Ectodermal cell (in vitro differentiated cells): ENCODE results near the gene NFATC1.

Experiments used
- H3K27ac ChIP-seq: 2 replicates; pipeline ENCODE4 v1.7.0; 2013; ENCODE audit warnings: mild to moderate bottlenecking, low read depth, low read length; ENCODE audit not compliant: insufficient read depth, poor library complexity, severe bottlenecking
- H3K27me3 ChIP-seq: 2 replicates; pipeline ENCODE4 v1.7.0; 2013; ENCODE audit warnings: mild to moderate bottlenecking, low read length; ENCODE audit not compliant: insufficient read depth, control insufficient read depth, poor library complexity, severe bottlenecking
- H3K36me3 ChIP-seq: one replicate; pipeline ENCODE4 v1.7.0; 2013; ENCODE audit warnings: low read length; ENCODE audit not compliant: control insufficient read depth, insufficient read depth
- H3K4me1 ChIP-seq: one replicate; pipeline ENCODE4 v1.7.0; 2013; ENCODE audit warnings: low read length; ENCODE audit not compliant: control insufficient read depth, insufficient read depth
- H3K4me3 ChIP-seq: 2 replicates; pipeline ENCODE4 v1.7.0; 2013; ENCODE audit warnings: low read depth, low read length, control low read depth; ENCODE audit not compliant: insufficient read depth
- H3K9me3 ChIP-seq: 2 replicates; pipeline ENCODE4 v1.7.0; 2013; ENCODE audit warnings: mild to moderate bottlenecking, low read length, moderate library complexity; ENCODE audit not compliant: control insufficient read depth
- WGBS, 2 experiments: methylation state at CpG; one replicate each; pipeline ENCODE4 v1.1.7; 2013; ENCODE audit warnings: missing lambda C conversion rate in 2 of 2; 5-methylcytosine and 5-hydroxymethylcytosine counted together

NFATC1 gene

DNA sequence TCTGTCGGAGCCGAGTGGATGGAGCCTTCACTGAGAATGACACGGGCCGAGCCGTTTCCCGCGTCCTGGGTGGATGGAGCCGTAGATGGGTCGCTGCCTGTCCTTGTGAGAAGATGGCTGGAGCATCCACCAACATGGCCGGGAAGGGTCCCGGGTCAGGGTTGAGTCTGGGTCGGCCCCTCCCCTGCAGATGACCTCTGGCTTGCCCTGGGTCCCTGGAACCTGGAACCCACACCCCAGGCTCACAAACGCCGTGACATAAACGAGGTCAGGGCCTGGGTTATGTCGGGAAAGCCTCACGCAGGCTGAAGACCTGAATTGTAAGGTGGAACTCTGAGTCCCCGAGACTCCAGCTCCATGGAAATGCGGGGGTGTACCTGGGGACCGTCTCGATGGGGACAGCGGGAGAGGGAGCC lies 94.9 kb downstream of the NFATC1 start:
- Histone ChIP-seq H3K4me1 (no peaks in the 10 kb centered on the region), H3K27me3 (no peaks in the 10 kb centered on the region), H3K27ac (no peak overlapping the region), H3K36me3 (no peaks in the 10 kb centered on the region), H3K4me3 (no peak overlapping the region), H3K9me3 (no peaks in the 10 kb centered on the region)
- 94 to 95% methylated on average over 22 of the region's 22 CpGs for WGBS, 2 experiments

DNA sequence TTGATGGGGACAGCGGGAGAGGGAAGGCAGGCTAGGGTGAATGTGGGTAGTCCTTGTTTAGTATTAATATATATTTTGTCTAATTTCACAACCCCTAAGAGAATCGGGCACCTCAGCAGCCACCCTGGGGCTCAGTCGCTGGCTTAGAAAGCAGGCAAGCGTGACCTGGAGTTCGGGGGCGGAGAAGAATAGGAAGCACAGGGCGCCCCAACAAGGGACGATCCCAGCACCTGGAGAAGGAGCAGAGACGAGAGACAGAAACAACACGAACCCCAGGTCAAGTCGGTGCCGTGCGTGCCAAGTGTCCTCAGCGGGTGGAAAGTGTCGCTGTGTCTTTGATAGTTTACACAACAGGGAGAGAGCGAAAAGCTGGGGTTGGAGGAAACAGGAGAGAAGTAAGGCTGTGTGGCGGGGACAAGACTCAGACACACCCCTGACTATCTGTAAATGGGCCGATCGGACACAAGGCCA lies 95.4 kb downstream of the NFATC1 start:
- 94 to 96% methylated on average over 19 of the region's 19 CpGs for WGBS, 2 experiments

DNA sequence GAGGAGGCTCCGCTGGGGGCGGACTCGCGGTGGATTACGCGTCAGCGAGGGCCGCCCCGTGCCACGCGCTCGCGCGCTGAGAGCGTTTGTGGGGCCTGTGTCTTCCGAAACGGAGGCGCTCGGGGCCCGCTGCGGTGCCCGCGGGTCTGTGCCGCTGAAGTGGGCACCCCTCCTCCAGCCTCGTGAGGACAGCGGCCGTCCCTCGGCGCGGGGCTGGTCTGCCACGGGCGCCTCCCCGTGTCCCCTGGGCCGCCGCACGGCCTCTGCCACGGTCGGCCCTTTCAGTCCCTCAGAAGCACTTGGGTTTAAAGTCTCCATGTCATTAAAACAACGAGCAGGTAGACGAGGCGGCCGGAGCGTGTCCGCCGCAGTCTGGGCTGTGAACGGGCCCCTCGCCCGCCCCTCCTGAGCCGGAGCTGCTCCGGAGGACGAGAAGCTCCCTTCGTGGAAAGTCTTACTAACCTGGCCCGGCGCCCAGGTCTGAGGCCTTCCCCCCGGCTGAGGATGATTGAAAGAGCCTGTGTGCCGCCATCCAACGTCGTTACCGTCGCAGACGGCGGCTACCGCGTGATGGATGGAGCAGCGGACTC lies 97.6 kb downstream of the NFATC1 start:
- WGBS, 2 experiments: 96 to 97% methylated on average over 65 of the region's 65 CpGs
- H3K4me1 ChIP-seq: no peaks in the 10 kb centered on the region
- no peak overlapping the region for H3K27ac ChIP-seq
- no peaks in the 10 kb centered on the region for H3K36me3 ChIP-seq
- no peak overlapping the region for H3K4me3 ChIP-seq
- no peaks in the 10 kb centered on the region for H3K27me3 ChIP-seq
- no peaks in the 10 kb centered on the region for H3K9me3 ChIP-seq

More for the DNA sequence above, 95.4 kb downstream of the NFATC1 start:
- H3K27ac ChIP-seq: no peak overlapping the region
- no peaks in the 10 kb centered on the region for H3K36me3 ChIP-seq
- no peaks in the 10 kb centered on the region for H3K9me3 ChIP-seq
- H3K27me3 ChIP-seq: no peaks in the 10 kb centered on the region
- no peaks in the 10 kb centered on the region for H3K4me1 ChIP-seq
- no peak overlapping the region for H3K4me3 ChIP-seq

DNA sequence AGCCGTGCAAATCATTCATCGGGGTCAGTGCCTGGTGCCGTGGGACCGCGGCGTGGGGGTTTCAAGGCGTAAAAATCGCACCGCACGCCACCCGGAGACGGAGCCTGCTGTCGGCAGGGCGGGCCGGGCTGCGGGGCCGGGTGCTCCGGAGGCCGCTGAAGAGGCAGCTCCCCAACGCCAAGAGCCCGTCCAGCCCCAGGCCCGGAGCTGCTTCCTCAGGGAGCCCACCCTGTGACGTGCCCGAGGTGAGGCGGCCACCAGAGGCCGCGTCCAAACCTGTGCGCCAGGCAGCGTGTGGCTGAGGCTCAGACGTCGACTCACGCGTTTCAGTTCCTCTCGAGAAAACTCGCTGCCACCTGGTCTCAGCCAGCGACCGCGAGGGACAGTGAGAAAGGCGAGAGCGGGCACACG lies 98.1 kb downstream of the NFATC1 start:
- Histone ChIP-seq H3K4me3 (no peak overlapping the region), H3K27me3 (no peaks in the 10 kb centered on the region), H3K36me3 (no peaks in the 10 kb centered on the region), H3K9me3 (no peaks in the 10 kb centered on the region), H3K27ac (no peak overlapping the region), H3K4me1 (no peaks in the 10 kb centered on the region)
- WGBS, 2 experiments: 95 to 96% methylated on average over 41 of the region's 41 CpGs

DNA sequence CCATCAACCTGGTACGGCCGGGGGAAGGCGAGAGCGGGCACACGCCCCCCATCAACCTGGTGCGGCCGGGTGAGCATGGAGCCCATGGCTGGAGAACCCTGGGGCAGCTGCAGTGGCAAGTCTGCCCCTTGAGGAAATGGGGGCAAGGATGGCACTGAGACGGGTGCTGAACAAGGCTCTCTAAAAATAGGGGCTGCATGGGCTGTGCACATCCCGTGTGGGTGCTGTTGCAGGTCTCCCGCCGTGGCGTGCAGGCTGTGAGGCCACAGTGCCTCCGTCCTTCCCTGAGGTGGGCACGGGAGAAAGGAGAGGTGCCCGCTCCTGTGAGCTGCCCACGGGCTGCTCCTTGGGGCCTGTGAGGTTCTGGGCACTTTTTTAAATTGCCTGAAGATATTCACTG lies 99.2 kb downstream of the NFATC1 start:
- no peaks in the 10 kb centered on the region for H3K9me3 ChIP-seq
- H3K27me3 ChIP-seq: no peaks in the 10 kb centered on the region
- H3K4me3 ChIP-seq: no peak overlapping the region
- no peaks in the 10 kb centered on the region for H3K4me1 ChIP-seq
- WGBS, 2 experiments: 95 to 98% methylated on average over 16 of the region's 16 CpGs
- no peak overlapping the region for H3K27ac ChIP-seq
- no peaks in the 10 kb centered on the region for H3K36me3 ChIP-seq

DNA sequence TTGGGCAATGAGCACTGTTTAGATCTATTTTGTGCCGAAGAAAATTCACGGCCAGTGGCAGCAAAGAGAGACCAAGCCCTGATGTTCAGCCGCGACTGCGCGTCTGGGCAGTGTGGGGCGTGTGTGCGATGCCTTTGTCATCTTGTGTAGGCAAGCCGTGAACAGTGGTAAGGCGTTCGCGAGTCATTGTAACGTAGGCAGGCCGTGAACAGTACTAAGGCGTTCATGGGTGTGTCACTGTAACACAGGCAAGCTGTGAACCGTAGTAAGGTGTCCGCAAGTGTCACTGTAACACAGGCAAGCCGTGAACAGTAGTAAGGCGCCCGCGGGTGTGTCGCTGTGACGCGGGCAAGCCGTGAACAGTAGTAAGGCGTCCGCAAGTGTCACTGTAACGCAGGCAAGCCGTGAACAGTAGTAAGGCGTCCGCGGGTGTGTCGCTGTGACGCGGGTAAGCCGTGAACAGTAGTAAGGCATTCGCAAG lies 99.9 kb downstream of the NFATC1 start:
- Histone ChIP-seq H3K36me3 (no peaks in the 10 kb centered on the region), H3K27ac (no peak overlapping the region), H3K27me3 (no peaks in the 10 kb centered on the region), H3K4me1 (no peaks in the 10 kb centered on the region), H3K9me3 (no peaks in the 10 kb centered on the region), H3K4me3 (no peak overlapping the region)
- 94 to 95% methylated on average over 37 of the region's 37 CpGs for WGBS, 2 experiments

DNA sequence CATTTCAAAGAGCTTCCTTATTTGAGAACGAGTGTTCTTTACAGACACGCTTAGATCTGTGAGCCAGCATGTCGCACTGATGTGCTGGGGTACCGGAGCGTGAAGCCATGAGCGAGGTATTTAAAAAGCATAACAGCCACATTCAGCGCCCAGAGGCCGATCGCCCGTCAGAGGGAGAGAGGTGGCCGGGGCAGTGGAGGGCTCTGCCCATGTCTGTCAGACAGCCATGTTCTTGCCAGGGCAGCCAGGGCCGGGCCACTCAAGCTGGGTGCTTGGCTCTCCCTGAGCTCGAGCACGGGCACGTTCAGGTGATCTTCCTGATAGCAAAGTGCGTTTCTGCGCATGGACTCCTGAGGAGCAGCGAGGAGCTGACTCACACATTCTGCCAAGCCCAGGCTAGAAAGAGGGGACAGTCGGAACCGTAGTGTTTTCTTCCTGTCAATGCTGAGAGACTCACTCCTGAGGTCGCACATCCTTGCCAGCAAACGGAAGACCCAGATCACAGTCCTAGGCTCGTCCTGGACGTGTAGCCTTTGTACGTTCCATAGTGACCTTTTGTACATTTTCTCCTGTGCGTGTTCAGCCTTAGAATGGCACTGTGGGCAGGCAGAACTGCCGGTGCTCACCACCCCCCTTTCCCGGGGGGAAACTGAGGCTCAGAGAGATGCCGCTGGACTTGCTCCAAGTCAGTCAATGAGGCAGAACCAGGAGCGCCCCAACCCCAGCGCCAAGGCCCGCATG lies 100.7 kb downstream of the NFATC1 start:
- Histone ChIP-seq H3K4me1 (no peaks in the 10 kb centered on the region), H3K4me3 (no peak overlapping the region), H3K27me3 (no peaks in the 10 kb centered on the region), H3K9me3 (no peaks in the 10 kb centered on the region), H3K27ac (no peak overlapping the region), H3K36me3 (no peaks in the 10 kb centered on the region)
- WGBS, 2 experiments: 95% methylated on average over 32 of the region's 32 CpGs

DNA sequence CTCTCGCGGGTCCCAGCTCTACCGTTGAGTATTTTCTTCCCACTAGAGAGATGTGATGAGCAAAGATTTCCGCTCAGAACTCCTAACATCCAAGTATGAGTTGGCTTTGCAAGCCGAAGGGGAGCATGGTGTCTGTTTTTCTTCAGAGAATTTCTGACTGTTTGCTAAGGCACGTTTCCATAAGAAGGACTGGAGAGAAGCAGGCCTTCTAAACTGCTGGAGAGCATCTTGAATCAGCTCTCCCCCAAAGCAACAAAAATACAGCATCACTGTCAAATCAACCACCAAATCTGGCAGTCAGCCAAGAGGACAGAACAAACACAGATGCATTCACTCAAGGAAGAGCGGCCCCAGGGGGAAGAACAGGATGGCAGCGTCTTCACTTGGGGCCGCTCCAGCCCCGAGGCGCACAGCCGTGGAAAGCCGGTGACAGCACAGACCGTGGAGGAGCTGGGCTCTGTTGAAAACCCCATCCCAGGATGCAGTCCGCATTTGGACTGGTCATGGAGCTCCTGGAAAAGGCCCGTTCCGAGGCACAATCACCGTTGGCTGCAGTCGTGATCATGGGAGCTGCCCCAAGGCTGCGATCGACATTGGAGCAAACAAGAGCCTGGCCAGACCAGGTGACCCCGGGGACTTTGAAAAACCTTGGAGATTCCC lies 101.4 kb downstream of the NFATC1 start:
- no peaks in the 10 kb centered on the region for H3K36me3 ChIP-seq
- H3K27me3 ChIP-seq: no peaks in the 10 kb centered on the region
- 93 to 95% methylated on average over 22 of the region's 22 CpGs for WGBS, 2 experiments
- H3K4me1 ChIP-seq: no peaks in the 10 kb centered on the region
- H3K27ac ChIP-seq: no peak overlapping the region
- no peaks in the 10 kb centered on the region for H3K9me3 ChIP-seq
- H3K4me3 ChIP-seq: no peak overlapping the region

DNA sequence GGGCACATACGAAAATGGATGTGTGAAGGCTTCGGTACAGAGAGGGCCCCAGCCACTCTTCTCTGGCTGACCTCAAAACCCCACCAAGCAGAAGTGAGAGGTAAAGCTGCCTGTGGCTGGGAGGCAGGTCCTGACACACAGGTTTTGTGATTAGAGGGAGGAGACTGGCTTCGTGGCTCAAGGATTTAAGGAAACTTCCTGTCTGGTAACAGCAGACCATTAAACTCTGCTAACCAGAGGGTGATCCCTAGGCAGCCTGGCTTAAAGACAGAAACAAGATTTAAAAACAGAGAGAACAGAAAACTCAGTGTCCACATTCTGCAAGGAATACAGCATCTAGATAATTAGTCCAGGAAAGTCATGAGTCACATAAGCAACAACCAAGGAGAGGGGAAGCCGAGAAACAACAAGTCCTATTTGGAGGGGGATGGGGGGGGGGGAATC lies 101.9 kb downstream of the NFATC1 start:
- WGBS, 2 experiments: 90 to 92% methylated on average over 3 to 4 of the region's 4 CpGs
- H3K27ac ChIP-seq: no peak overlapping the region

DNA sequence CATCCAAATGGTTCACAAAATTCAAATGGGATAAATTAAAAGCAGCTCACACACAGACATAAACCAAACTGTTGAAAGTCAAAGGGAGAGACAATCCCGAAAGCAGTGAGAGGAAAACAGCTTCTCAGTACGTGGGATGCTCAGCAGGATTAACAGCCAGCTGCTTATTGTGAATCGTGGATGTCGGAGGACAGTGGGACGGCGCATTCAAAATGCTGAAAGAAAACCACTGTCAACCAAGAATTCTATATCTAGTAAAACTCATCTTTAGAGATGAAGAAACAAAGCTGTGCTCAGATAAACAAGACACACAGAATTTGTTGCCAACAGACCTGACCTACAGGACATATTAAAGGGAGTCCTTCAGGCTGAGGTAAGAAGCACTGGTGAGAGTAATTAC lies 102.9 kb downstream of the NFATC1 start:
- H3K36me3 ChIP-seq: no peaks in the 10 kb centered on the region

More for the DNA sequence above, 101.9 kb downstream of the NFATC1 start:
- H3K4me3 ChIP-seq: no peak overlapping the region
- H3K4me1 ChIP-seq: no peaks in the 10 kb centered on the region
- no peaks in the 10 kb centered on the region for H3K9me3 ChIP-seq
- no peaks in the 10 kb centered on the region for H3K36me3 ChIP-seq
- no peaks in the 10 kb centered on the region for H3K27me3 ChIP-seq

More for the DNA sequence above, 102.9 kb downstream of the NFATC1 start:
- H3K27me3 ChIP-seq: no peaks in the 10 kb centered on the region
- H3K4me1 ChIP-seq: no peaks in the 10 kb centered on the region
- 93 to 95% methylated on average over 6 of the region's 6 CpGs for WGBS, 2 experiments
- no peak overlapping the region for H3K27ac ChIP-seq
- H3K9me3 ChIP-seq: no peaks in the 10 kb centered on the region
- H3K4me3 ChIP-seq: no peak overlapping the region
